Measurements from ENCODE around the gene ABCA1. TPM values are rescaled to one million over a fixed set of nuclear protein-coding genes. Genes with fewer than 3 reads are reported as not detected.
"Not testable (repeated sequence)": the region's sequence is repeated elsewhere in the genome, so short reads cannot be mapped to it uniquely, and the experiment has no call there.

ABCA1 gene
- total RNA-seq, 2 donors from 2014 or later = 21.6 to 34.8 TPM

DNA sequence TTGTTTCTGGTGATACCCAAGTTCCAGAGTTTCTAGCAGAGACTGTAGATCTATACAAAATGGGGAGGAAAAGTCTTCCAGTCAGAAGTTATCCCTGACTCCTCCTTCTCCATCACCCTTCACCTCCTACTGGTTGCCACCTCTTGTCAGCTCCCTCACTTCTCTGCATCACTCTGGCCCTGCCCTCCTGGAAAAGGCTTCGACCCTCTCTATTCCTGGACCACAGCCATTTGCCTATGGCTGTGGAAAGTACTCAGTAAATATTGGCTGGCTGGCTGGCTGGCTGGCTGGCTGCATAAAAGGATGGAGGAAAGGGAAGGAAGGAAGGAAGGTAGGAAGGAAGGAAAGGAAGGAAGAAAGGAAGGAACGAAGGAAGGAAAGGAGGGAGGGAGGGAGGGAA lies 32.7 kb upstream of the ABCA1 start:
- Mint-ChIP-seq H3K27ac (no peak overlapping the region), H3K4me1 (peaks cover 15% of the 10 kb centered on the region), H3K27me3 (ENCODE audit: insufficient read depth) (no peaks in the 10 kb centered on the region), H3K4me3 (no peak overlapping the region), H3K36me3 (ENCODE audit: low read depth) (no peaks in the 10 kb centered on the region), H3K9me3 (no peaks in the 10 kb centered on the region)
- Histone ChIP-seq H3K4me1 (ENCODE audit: control insufficient read depth, insufficient read depth, low read length) (no peaks in the 10 kb centered on the region), H3K9me3 (ENCODE audit: control insufficient read depth, low read length) (no peaks in the 10 kb centered on the region), H3K36me3 (ENCODE audit: control insufficient read depth, insufficient read depth, low read length) (no peaks in the 10 kb centered on the region), H3K27ac (ENCODE audit: low read depth, low read length) (no peak overlapping the region), H3K4me3 (ENCODE audit: low read length) (no peak overlapping the region), H3K9ac (ENCODE audit: extremely low read depth, low read length, poor library complexity, severe bottlenecking) (no peak overlapping the region), H3K27me3 (ENCODE audit: control insufficient read depth, insufficient read depth, low read length, poor library complexity, severe bottlenecking) (no peaks in the 10 kb centered on the region)
- TF ChIP-seq, protein P1, sequence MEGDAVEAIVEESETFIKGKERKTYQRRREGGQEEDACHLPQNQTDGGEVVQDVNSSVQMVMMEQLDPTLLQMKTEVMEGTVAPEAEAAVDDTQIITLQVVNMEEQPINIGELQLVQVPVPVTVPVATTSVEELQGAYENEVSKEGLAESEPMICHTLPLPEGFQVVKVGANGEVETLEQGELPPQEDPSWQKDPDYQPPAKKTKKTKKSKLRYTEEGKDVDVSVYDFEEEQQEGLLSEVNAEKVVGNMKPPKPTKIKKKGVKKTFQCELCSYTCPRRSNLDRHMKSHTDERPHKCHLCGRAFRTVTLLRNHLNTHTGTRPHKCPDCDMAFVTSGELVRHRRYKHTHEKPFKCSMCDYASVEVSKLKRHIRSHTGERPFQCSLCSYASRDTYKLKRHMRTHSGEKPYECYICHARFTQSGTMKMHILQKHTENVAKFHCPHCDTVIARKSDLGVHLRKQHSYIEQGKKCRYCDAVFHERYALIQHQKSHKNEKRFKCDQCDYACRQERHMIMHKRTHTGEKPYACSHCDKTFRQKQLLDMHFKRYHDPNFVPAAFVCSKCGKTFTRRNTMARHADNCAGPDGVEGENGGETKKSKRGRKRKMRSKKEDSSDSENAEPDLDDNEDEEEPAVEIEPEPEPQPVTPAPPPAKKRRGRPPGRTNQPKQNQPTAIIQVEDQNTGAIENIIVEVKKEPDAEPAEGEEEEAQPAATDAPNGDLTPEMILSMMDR (conservative IDR thresholded peaks at IDR 0.05) = no peak
- no peak for DNase-seq
- 56 to 57% methylated on average over 1 to 2 of the region's 2 CpGs for WGBS, 2 experiments (ENCODE audit: insufficient coverage in 1 of 2, insufficient read length in 1 of 2)

DNA sequence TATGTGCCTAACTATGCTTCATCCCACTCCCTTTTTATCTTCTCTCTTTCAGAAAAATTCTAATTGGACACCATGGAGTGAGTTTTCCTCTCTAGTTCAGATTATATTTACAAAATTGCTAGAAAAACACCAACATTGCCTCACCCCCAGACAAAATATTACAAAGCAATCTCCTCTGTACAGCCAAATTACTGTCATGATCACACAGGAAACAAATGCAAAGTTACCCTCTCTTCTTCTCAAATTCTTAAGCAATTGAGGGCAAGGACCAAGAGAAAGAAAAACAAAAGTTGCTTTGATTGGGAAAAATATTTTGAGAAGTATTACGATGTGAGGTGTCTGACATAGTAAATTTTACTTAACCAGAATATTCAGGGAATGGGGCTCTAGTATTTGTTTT lies 30.8 kb upstream of the ABCA1 start:
- Histone ChIP-seq H3K9ac (ENCODE audit: extremely low read depth, low read length, poor library complexity, severe bottlenecking) (no peak overlapping the region), H3K27me3 (ENCODE audit: control insufficient read depth, insufficient read depth, low read length, poor library complexity, severe bottlenecking) (no peaks in the 10 kb centered on the region), H3K27ac (ENCODE audit: low read depth, low read length) (no peak overlapping the region), H3K4me3 (ENCODE audit: low read length) (no peak overlapping the region), H3K9me3 (ENCODE audit: control insufficient read depth, low read length) (no peaks in the 10 kb centered on the region), H3K4me1 (ENCODE audit: control insufficient read depth, insufficient read depth, low read length) (no peaks in the 10 kb centered on the region), H3K36me3 (ENCODE audit: control insufficient read depth, insufficient read depth, low read length) (no peaks in the 10 kb centered on the region)
- no peak overlapping the region for H3K4me3 Mint-ChIP-seq
- TF ChIP-seq, protein P1 (conservative IDR thresholded peaks at IDR 0.05) = no peak
- H3K27me3 Mint-ChIP-seq (ENCODE audit: insufficient read depth) = no peaks in the 10 kb centered on the region
- no peaks in the 10 kb centered on the region for H3K9me3 Mint-ChIP-seq
- H3K4me1 Mint-ChIP-seq = peaks cover 15% of the 10 kb centered on the region
- DNase-seq = no peak
- WGBS, 2 experiments (ENCODE audit: insufficient coverage in 1 of 2, insufficient read length in 1 of 2) = 88% methylated on average over 1 of the region's 1 CpG; no CpG with 5 or more reads in 1 of the 2 experiments
- H3K36me3 Mint-ChIP-seq (ENCODE audit: low read depth) = no peaks in the 10 kb centered on the region
- H3K27ac Mint-ChIP-seq = peak overlapping the region; percentile 29

- H3K36me3 Mint-ChIP-seq (ENCODE audit: low read depth); H3K27ac Mint-ChIP-seq: not testable (repeated sequence)
Measured at GRCh38 chr9:104958006-104958405, 30.1 kb upstream of the ABCA1 start.

DNA sequence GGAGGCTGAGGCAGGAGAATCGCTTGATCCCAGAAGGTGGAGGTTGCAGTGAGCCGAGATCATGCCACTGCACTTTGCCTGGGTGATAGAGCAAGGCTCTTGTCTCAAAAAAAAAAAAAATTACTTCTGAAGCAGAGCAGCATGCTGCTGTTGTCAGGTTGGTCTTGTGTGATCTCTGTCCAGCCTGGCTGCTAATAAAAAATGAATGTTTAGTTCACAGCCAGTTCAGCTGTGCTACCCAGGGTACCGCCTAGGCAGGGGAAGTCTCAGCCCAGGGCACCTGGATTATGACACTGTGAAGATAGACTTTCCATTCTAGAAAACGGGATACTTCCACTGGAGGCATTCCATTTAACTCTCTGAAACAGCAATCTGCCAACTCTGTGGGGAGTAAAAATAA lies 23.5 kb upstream of the ABCA1 start:
- Histone ChIP-seq H3K9me3 (ENCODE audit: control insufficient read depth, low read length) (no peaks in the 10 kb centered on the region), H3K4me3 (ENCODE audit: low read length) (no peak overlapping the region), H3K4me1 (ENCODE audit: control insufficient read depth, insufficient read depth, low read length) (peaks cover 4% of the 10 kb centered on the region), H3K27me3 (ENCODE audit: control insufficient read depth, insufficient read depth, low read length, poor library complexity, severe bottlenecking) (no peaks in the 10 kb centered on the region), H3K9ac (ENCODE audit: extremely low read depth, low read length, poor library complexity, severe bottlenecking) (no peak overlapping the region), H3K27ac (ENCODE audit: low read depth, low read length) (no peak overlapping the region), H3K36me3 (ENCODE audit: control insufficient read depth, insufficient read depth, low read length) (no peaks in the 10 kb centered on the region)
- no peaks in the 10 kb centered on the region for H3K4me1 Mint-ChIP-seq
- no peaks in the 10 kb centered on the region for H3K9me3 Mint-ChIP-seq
- 91 to 95% methylated on average over 4 of the region's 4 CpGs for WGBS, 2 experiments (ENCODE audit: insufficient coverage in 1 of 2, insufficient read length in 1 of 2)
- H3K27me3 Mint-ChIP-seq (ENCODE audit: insufficient read depth) = no peaks in the 10 kb centered on the region
- TF ChIP-seq, protein P1 (conservative IDR thresholded peaks at IDR 0.05) = no peak
- H3K27ac Mint-ChIP-seq = no peak overlapping the region
- no peak overlapping the region for H3K4me3 Mint-ChIP-seq
- no peak for DNase-seq
- no peaks in the 10 kb centered on the region for H3K36me3 Mint-ChIP-seq (ENCODE audit: low read depth)

More at GRCh38 chr9:104958006-104958405, 30.1 kb upstream of the ABCA1 start:
- WGBS, 2 experiments (ENCODE audit: insufficient coverage in 1 of 2, insufficient read length in 1 of 2) = 66% methylated on average over 4 of the region's 4 CpGs; no CpG with 5 or more reads in 1 of the 2 experiments
- H3K4me3 Mint-ChIP-seq; H3K9me3 Mint-ChIP-seq; H3K27me3 ChIP-seq (ENCODE audit: control insufficient read depth, insufficient read depth, low read length, poor library complexity, severe bottlenecking); H3K27me3 Mint-ChIP-seq (ENCODE audit: insufficient read depth); DNase-seq; H3K27ac ChIP-seq (ENCODE audit: low read depth, low read length); H3K9ac ChIP-seq (ENCODE audit: extremely low read depth, low read length, poor library complexity, severe bottlenecking); H3K36me3 ChIP-seq (ENCODE audit: control insufficient read depth, insufficient read depth, low read length); H3K4me1 ChIP-seq (ENCODE audit: control insufficient read depth, insufficient read depth, low read length); H3K9me3 ChIP-seq (ENCODE audit: control insufficient read depth, low read length); H3K4me3 ChIP-seq (ENCODE audit: low read length): not testable (repeated sequence)
- H3K4me1 Mint-ChIP-seq = peaks cover 15% of the 10 kb centered on the region
